T-helper 1 cell treated with Interleukin-12 subunit alpha and Interleukin-12 subunit beta and Interleukin-4 antibody, amounts not matched to agents 30 ng/mL and 1 ng/mL, for 36 hours (primary cell): ENCODE measurements around the gene CA10. TPM values are rescaled to one million over a fixed set of nuclear protein-coding genes. Genes with fewer than 3 reads are reported as not detected.

Source experiments
- intact Hi-C: fragments of 100-400 bp; cut with micrococcal nuclease; formaldehyde crosslinking; loops from one replicate; pipeline ENCODE4 v1.15.1; 2024
- total RNA-seq: library from RNA; stranded (reverse); gene quantifications from 2 replicates; pipeline ENCODE4 v1.2.3, GENCODE V29; 2022

Gene CA10
- total RNA-seq, result not detected in 2 replicates

DNA sequence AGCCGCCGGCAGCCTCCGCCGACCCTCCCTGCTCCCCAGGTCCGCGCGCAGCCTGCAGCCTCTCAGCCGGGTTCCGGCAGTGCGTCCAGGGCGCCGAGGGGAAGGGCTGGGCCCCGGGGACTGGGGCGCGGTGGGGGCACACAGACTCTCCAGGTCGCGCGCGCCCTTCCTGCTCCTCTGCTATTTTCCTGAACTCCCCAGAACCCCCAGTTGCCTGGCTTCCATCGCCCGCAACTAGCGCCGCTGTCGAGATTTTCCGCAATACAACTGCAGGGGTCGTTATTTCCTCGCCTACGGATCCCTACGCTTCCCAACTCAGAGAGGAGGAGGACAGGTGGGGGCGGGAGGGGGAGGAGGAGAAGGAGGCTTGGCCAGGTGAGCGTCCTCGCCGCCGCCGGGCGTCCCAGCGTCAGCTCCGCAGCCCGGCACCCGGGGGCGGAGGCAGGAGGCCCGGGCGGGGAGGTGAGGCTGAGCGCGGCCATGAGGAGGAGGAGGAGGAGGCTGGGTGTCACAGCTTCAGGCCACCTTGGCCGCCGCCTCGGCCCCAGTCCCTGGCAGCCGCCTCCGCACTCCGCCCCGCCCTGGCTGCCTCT, at the start of gene CA10:
Gene CA10 (minus strand): TSS at position 265 of the 593 bp plus-strand sequence.
- intact Hi-C loops, result no loop called here

DNA sequence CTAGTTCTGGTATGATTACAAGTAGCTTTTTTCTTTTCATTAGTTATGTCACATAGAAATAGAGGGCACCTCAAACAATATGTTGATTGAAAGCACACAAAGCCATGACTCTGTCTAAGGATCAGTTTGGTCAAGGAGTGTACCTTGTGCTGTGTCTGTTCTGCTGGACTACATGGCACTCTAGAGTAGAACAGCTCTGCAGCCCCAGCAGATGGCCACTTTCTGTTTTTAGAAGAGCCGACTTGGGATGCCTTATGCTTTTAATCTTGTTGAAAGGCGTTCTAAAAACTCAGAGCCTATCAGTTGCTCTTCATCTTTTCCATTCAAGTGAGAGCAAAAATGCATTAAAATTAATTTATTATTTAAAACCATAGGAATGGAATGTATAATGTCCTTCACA, 49.3 kb upstream of the CA10 start:
- intact Hi-C loops, result no loop called here

DNA sequence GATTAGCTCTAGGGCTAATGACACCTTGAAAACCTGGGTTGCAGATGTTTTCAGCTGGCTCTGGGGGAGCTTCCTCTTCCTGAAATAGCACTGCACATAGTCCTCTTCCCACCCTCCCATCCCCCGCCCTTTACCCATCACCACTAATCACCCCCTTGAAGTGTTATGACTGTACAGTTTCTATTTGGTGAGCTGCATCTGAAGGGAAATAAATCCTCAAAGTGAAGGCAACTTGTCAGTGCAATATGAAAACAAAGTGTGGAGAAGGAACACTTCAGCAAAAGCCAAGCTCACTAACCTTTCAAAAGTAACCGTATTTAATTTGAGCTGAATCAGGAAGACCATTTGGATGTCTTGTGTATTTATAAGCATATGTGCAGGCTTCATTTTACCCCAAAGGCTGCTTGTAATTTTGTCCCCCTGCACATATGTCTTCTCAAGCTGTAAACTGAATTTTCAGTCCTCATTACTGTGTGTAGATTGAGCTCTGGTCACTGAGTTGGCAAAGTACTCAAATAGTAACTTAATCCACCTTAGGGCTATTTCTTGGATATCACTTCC, 44.1 kb upstream of the CA10 start:
- intact Hi-C loops, result no loop called here

DNA sequence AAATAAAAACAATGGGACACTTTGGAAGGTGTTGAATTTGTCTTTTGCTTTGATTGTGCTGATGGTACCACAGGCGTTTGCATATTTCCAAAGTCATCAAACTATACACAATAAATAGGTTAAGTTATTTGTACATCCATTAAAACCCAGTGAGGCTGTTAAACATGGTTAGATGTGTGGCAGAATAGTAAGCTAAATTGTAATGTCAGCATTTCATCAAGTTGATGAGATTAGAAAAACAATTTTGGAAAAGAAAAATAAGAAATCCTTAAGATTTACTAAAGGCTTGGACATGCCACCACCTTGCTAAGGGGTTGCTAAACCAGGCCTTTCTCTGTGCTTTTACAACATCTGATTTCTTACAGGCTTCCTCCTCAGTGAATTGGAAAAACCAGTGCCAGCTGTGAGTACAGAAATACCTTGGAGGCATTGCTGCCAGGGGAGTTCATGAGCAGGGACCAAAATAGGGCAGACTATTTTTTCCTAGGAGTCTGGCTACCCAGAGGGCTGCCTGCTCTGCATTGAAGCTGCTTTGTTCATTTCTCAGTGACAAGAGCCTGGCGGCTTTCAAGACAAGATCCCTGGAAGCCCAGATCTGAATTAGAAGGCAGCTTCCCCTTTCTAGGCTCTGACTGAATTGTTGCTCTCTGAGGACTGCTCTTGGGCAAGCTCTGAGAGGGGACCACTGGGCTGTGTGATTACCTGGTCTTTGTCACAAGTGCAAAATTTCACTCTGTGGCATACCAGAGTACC, 43.4 kb upstream of the CA10 start:
- intact Hi-C loops, result no loop called here

DNA sequence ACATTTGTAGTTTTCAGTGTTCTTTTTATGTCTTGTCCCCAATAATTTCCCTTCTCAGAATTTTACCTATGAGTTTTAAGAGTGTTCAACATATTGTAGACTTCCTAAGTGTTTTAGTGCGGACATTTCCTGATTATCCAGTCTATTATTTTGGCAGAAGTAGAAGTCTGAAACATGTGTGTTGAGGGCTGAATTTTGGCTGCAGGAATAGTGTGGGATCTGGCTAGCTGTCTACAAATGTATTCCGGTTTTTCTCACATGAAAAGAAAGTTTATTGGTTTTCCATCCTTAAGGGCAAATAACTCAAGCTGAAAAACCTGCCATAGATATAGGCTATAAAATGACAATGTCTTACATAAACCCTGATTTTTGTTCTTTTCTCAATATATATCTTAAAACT, 33.0 kb upstream of the CA10 start:
- intact Hi-C loops, result no loop called here

DNA sequence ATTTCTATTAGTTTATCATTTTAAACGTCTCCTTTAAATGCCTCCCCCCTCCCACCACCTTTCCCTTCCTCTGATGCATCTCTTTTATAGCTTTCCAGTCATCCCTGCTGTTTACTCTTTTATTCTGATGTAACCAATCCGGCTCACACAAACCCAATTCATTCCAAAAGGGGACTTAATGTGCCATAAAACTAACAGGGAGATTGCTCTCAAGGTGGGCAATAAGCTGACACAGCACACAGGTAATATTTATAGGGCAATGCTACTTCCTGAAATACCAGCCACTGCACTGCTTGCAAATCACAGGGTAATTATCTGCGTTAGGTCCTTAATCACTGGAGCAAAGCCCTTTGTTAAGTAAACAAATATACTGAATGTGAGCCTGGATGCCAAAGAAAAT, 23.3 kb upstream of the CA10 start:
- intact Hi-C loops, result loop anchor here (2.0 kb wide), 1 partner anchor 71 kb away; no protein-coding TSS in a partner anchor

DNA sequence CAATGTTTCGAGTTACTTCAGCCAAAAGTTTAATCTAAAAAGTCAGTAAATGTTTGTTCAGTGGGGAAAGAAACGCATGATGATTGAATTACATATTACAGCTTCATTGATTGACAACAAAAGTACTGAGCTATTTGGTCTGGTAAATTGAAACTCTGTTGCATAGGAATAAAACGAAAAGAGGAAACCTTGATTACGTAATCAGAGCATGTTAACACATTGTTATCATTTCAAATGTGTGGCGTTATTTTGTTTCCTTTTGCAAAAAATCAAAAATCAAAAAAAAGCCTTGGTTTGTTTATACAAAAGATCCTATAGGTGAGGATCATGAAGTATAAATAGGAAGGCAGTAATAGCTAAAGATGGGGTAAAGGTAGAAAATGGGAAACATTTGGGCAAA, 19.5 kb upstream of the CA10 start:
- intact Hi-C loops, result no loop called here

DNA sequence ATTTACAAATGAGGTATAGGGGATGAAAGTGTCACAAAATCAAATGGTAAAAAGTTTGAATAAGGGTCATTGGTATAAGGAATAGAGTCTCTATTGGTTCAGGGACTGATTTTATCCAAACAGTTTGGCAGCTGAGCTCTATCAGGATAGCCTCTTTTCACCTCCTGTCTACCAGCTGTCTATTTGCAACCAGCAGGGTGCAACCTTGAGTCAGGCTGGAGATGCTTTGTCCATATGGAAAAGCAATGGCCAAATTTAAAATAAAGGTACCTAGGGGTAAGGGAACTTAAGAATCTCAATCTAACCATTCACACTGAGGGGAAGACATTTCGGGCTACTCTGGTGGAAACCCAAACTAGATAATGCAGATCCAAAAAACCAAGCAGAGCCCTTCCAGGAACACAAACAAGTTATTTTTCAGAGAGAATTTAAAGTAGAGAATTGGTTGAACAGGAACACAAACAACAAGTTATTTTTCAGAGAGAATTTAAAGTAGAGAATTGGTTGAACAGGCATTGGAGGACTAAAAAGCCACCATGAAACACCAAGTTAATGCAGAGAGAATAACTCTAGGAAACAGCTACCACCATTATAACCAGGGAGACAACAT, 12.6 kb upstream of the CA10 start:
- intact Hi-C loops, result no loop called here

DNA sequence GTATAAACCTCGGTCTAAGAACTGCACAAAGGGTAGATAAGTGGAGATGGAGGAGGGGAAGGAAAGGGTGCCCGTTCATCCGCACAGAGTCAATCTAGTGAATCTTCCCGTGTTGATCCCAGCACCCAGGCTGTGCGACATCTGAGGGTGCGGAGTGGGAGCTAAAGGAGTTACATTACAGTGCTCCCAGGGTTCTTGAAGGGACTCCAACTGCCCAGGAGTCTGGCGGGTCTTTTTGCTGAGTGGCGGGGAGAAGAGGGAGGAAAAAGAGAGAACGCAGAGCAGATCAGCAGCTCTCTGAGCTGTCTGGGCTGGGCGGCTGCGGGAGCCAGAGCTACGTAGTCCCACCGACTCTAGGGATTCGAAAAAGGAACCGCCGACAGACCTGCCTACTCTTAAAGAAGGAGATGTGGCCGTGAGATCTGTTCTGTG, 1.6 kb upstream of the CA10 start:
- intact Hi-C loops, result no loop called here

DNA sequence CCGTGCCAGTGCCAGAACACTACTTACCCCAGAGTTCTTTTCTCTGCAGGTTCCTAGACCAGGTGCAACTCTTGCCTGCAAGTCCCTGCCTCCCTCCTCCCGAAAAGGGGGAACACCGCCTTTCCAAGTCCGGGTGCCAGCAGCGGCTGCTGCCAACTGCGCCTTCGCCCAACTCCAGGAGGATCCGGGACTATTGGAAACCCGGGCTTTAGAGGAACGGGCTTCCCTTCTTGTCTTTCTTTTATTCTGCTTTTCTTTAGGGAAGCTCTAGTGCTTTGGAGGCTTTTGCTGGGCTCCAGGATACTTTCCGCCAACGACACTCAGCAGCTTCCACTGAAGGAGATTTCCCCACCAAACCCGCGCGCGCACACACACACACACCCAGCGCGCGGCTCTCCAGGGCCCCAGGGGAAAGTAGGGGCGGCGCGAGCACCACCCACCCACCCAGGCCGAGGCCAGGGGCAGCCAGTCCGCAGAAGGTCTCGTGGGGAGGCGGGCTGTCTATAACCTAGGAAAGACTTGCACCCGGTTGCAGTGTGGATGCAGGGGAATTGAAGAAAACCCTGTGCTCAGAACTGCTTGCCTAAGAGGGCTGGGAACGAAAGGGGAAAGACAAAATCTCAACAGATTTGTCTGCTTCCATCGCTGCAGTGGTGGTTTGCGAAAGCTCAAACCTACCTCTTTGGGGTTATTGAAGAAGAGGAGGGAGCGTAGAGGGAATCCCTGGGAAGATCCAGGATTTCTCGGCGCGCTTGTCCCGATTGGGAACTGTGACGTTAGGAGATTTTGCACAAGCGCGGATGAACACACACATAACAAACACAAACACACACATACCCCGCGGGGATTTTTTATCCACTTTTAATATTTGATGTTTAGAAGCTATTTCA, 977 bp upstream of the CA10 start:
- intact Hi-C loops, result no loop called here

DNA sequence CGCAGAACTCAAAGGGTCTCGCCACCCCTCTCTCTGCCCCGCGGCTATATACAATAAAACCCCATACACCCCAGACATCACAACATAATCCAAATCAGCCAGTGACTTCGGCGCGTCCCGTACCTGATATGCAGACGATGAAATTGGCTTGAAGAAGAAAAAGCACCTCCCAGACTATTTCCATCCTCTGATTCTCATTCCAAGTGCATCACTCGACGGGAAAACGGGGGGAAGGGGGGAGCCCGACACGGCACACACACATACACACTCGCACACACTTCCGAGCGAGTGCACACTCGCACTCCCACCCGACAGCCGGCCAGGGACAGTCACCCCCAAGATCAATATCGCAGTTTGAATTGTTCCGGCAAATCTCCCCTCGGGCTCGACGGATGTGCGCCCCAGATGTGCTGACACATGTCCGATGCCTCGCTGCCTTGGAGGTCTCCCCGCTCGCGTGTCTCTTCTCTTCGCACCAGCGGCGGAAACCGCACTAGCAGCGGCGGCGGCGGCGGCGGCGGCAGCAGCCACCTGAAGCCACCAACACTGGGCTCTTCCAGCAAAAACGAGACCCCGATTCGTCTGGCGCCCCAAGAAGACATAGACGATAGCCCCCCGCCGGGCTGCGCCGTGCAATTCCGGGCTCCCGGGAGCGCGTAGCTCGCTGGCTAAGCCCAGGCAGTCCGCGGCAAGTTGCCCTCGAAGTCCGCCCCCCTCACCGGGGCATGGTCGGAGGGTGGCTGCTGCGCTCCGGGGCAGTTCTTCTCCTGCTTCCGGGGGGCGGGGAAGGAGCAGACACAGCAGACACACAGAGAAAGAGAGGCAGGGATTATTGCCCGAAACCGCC, 688 bp downstream of the CA10 start:
- intact Hi-C loops, result no loop called here

DNA sequence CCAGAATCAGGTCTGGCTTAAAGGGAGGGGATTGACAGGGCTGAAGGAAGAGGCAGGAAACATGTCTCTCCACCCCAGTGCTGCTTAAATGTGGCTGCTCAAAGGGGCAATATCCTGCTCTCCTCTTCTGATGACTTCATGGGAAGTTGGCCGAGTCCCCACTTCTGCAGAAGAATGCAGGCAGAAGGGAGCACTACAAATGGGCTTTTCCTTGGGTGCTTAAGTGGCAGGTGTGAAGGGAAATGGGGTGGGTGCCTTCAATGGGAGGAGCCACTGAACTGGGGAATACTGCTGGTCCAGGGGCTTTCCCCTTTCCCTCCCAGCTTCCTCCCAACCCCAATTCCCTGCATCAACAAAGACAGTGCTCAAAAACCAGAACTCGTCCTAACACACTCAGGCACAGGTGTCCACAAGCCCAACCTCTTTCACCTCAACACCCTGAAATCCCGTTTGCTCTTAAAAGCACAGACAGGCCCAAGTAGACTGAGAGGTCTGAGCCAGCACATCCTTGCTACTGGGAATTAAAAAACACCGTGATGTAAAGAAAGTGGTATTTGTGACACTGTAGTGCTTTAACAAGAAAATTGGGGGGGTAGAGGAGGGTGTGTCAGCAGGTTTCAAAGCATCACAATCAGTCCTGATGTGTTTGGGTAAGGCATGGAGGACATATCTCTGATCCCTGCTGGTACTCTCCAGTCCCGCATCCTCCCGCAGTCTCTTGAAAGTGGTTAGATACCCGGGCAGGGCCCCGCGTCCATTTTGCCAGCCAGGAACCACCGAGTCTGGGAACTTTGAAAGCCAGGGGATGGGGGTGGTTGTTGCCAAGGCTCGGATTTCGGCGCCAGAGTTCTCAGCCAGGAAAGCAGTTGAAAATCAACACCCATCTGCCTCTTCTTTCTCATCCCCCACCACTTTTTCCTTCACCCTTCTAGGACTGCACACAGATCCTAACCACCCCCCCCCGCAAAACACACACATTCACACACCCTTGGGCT, 1.6 kb downstream of the CA10 start:
- intact Hi-C loops, result no loop called here

DNA sequence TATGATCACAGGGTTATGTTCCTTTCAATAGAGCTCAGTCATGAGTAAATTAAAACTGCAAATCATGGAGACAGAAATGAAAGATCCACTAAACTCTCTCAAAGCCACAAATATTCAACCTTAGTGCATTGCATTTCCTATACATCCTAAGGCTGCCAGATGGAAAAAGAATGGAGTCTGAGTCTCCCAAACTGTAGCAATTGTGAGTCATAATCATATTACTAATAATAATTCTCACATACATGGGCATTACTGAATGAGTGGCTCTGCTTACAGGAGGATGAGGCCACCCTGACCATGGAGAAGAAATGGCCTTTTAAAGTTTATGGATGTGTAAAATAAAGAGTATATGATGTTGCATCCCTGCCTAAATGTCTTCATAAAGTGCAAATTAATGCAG, 3.2 kb downstream of the CA10 start:
- intact Hi-C loops, result no loop called here

DNA sequence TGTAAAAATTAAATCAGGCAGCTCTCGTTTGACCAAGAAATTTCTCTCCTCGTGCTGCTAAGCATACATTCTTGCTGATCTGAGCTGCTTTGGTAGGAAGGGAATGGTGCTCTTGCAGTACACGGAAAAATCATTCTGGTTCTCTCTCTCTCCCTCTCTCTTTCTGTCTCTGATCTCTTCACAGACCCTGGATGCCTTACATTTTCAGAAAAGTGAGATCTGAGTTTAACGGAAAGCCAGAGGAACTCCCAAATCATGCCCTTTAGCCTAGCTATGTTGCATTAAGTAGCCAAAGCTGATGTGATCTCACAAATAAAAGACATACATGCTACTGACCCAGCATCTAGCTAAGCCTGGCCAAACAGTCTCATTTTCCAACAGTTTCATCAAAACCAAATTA, 4.0 kb downstream of the CA10 start:
- intact Hi-C loops, result no loop called here

DNA sequence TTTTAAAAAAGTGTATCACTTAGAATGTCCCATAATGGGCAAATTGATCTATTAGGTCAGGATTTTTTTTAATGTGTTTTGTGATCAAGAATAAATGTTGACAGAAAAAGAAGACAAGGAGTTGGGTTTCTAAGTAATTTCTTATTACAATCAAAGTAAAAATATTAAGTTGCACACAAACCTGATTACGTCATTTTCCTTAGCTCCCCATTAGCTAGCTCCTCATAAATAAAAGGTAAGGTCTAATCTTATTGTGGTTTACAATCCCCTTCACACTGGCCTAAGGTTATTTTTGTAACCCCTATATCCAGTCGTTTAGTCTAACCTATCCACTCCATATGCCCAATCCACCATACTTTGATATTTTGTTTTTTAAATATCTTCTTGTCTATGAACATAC, 7.6 kb downstream of the CA10 start:
- intact Hi-C loops, result no loop called here

DNA sequence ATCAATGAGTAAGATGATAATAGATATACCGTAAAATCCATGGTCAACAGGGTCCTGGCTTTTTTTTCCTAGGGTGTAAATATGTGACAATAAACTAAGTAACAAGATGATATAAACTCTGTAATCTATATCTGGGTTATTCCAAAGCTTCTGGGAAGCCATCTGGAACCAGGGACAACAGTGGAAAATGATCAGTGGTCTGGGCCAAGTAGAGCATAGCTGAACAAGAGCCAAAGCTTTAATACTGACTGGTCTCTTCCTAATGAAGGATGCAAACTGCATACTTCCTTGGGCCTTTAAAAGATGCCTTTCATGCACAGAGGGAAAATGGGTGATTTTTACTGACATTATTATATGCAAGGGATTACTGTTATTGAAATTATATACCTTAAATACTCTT, 8.9 kb downstream of the CA10 start:
- intact Hi-C loops, result no loop called here

DNA sequence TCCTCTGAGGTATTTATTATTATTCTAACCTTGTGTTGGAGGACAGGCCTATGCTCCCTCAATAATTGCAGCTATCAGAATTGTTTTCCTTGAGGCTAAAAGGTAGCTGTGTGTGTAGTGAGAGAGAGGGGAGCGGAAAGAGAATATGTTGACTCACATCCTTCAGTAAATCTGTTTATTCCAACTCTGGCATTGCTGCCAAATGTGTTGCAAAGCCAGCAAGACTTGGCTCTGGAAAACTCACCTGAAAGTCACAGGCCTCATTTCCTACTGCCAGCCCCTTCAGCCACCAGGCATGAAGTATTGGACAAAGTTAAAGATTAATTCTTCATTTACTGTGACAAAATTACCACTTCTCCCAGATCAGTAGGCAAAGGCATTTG, 9.6 kb downstream of the CA10 start:
- intact Hi-C loops, result no loop called here

DNA sequence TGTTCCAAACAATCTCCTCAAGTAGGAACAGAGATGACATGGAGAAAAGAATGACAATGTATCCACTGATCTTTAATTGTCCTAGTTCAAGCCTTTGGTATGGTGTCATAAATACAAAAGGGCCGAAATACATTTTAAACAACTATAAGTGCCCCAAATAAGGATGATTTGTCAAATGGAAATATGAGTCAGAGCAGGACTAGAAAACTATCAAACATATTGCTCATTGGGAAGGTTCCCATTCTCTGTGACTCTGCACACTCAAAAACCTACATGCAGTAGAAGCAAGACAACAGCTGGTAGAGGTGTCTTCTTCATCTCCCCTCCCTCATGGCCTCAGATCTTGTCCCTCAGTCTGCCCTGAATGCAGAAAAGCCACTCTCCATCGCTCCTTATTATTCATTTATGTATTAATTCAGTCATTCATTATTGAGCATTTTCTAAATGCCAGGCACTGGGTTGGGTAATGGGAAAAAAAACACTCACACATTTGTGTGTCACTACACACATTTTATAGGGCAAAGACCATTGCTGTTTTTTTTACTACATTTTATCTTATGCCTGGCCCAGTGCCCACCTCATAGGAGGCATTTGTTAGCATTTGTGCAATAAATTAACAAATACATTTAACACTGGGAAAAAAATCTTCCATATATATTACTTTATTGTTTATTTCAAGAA, 10.1 kb downstream of the CA10 start:
- intact Hi-C loops, result no loop called here

DNA sequence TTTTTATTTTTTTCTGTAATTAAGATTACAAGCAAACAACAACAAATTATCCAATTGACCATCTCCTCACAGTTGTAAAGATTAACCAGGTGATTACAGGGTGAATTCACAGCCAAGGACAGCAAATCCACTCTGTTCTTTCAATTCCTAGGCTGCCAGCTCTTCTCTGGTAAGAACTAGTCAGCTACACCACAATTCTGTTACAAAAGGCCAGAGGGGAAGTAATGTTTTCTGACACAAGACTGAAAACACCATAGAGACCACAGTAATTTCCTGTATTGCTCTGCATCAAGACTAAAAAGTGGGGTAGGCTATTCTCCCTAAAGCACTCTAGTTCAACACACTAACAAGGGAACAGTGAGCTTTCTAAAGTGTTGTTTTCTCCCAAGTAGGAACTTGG, 10.6 kb downstream of the CA10 start:
- intact Hi-C loops, result no loop called here
